Caco-2 (cell line): ENCODE data around the gene CACNB3. TPM values are rescaled to one million over a fixed set of nuclear protein-coding genes. Genes with fewer than 3 reads are reported as not detected.

Experiments
- BruUV-seq: library from RNA; stranded (reverse); fragments of 400-500 nt; replicated peaks from 2 replicates; lab custom pipeline; 2021; lab: Mats Ljungman, UMichigan
- CTCF ChIA-PET: fragments of 300-600 bp; sonication (Branson Sonifier 250); formaldehyde crosslinking; loops from one replicate; lab custom pipeline; 2022; ENCODE audit warnings: antibody characterized with exemption; lab: Charles Lee
- POLR2A ChIA-PET: fragments of 300-600 bp; sonication (Branson Sonifier 250); formaldehyde crosslinking; loops from one replicate; lab custom pipeline; 2022; ENCODE audit warnings: antibody characterized with exemption; lab: Charles Lee
- DNase-seq, 2 experiments: peaks; one replicate each; pipeline versions ENCODE4 v3.0.0 to v3.0.0-alpha.2; 2020 to 2022
- H3K27me3 ChIP-seq: replicated peaks from 2 replicates; pipeline ENCODE4 v1.6.0; 2011; ENCODE audit warnings: low read length; ENCODE audit not compliant: control insufficient read depth, insufficient read depth
- H3K36me3 ChIP-seq: 2 replicates; pipeline ENCODE4 v1.5.1; 2011; ENCODE audit warnings: low read length; ENCODE audit not compliant: control insufficient read depth, insufficient read depth
- H3K4me1 ChIP-seq: fragments of 250-450 bp; sonication (Bioruptor Pico); 2 replicates; pipeline ENCODE4 v1.5.1; 2020; ENCODE audit warnings: mild to moderate bottlenecking
- H3K4me3 ChIP-seq: 2 replicates; pipeline ENCODE4 v1.5.1; 2011; ENCODE audit warnings: low read depth, mild to moderate bottlenecking, control low read depth, low read length
- H3K9me3 ChIP-seq: fragments of 250-450 bp; sonication (Bioruptor Pico); 2 replicates; pipeline ENCODE4 v1.5.1; 2020; ENCODE audit warnings: mild to moderate bottlenecking, moderate library complexity
- H3K27ac Mint-ChIP-seq: one replicate; pipeline ENCODE4 v1.8.0; 2022; ENCODE audit warnings: mixed read lengths; ENCODE audit not compliant: unreplicated experiment
- H3K27me3 Mint-ChIP-seq: one replicate; pipeline ENCODE4 v1.8.0; 2022; ENCODE audit warnings: mixed read lengths; ENCODE audit not compliant: insufficient read depth, unreplicated experiment
- H3K36me3 Mint-ChIP-seq: one replicate; pipeline ENCODE4 v1.8.0; 2022; ENCODE audit warnings: mild to moderate bottlenecking, mixed read lengths; ENCODE audit not compliant: insufficient read depth, unreplicated experiment
- H3K4me1 Mint-ChIP-seq: one replicate; pipeline ENCODE4 v1.8.0; 2022; ENCODE audit warnings: low read depth, mixed read lengths; ENCODE audit not compliant: unreplicated experiment
- H3K4me3 Mint-ChIP-seq: one replicate; pipeline ENCODE4 v1.8.0; 2022; ENCODE audit warnings: mild to moderate bottlenecking, moderate library complexity, mixed read lengths; ENCODE audit not compliant: unreplicated experiment
- H3K9me3 Mint-ChIP-seq: one replicate; pipeline ENCODE4 v1.8.0; 2022; ENCODE audit warnings: mixed read lengths; ENCODE audit not compliant: unreplicated experiment
- intact Hi-C: fragments of 100-400 bp; cut with micrococcal nuclease; formaldehyde crosslinking; loops from one replicate; pipeline ENCODE4 v1.10.0; 2022; ENCODE audit not compliant: unreplicated experiment
- total RNA-seq: library from RNA; stranded (reverse); gene quantifications from 2 replicates; pipeline ENCODE4 v1.2.3, GENCODE V29; 2022
- TF ChIP-seq, protein P1 (sequence below), 2 experiments: fragments of 200-600 bp in 1 of 2; IDR thresholded peaks; 1 replicate in 1 of 2; 2 replicates in 1 of 2; pipeline versions ENCODE4 v1.5.1 to v1.8.0; 2011 to 2022; ENCODE audit warnings: antibody characterized with exemption in 1 of 2, control low read depth in 1 of 2, inconsistent platforms in 1 of 2, low read depth in 1 of 2, low read length in 1 of 2, mild to moderate bottlenecking in 1 of 2, moderate library complexity in 1 of 2; ENCODE audit not compliant: insufficient read depth in 1 of 2, severe bottlenecking in 1 of 2, unreplicated experiment in 1 of 2

Gene CACNB3
- total RNA-seq, 1 experiment from 2014 or later: 20.4 TPM

DNA sequence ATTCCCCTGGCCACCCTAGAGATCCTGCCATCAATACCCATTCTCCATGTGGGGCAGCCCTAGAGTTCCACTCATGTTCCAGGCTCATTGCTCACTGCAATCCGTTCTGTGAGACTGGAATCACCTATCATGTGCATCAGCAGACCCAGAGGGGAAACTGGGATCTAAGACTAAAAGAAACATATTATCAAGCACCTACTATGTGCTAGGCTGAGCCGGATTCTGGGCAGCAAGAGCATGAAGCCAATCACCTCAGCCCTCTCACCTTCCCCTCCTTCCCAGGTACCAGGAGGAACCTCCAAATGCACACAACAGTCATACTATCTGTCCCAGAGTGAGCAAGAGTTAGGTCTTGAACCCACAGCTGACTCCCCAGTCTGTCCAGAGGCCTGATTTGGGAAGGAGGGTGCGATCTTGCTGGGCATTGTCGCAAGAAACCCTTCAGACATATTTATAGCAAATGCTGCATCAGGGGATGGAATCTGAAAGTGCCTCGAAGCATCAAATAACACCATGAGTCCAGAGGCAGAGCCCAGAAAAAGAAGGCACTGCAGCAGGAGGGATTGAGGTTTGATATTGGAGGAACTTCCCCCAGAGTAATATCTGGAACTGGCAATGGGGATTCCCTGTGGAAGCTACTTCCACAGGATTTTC is 6.7 kb upstream of the CACNB3 start:
- Mint-ChIP-seq H3K27me3 (no peaks in the 10 kb centered on the region), H3K9me3 (no peaks in the 10 kb centered on the region), H3K4me3 (no peak overlapping the region), H3K27ac (peak overlapping the region; percentile 71), H3K36me3 (peaks cover 4% of the 10 kb centered on the region), H3K4me1 (peaks cover 17% of the 10 kb centered on the region)
- Histone ChIP-seq H3K4me1 (peaks cover 10% of the 10 kb centered on the region), H3K4me3 (no peak overlapping the region), H3K27me3 (no peaks in the 10 kb centered on the region), H3K9me3 (no peaks in the 10 kb centered on the region), H3K36me3 (no peaks in the 10 kb centered on the region)
- intact Hi-C loops: no loop called here
- TF ChIP-seq, protein P1, sequence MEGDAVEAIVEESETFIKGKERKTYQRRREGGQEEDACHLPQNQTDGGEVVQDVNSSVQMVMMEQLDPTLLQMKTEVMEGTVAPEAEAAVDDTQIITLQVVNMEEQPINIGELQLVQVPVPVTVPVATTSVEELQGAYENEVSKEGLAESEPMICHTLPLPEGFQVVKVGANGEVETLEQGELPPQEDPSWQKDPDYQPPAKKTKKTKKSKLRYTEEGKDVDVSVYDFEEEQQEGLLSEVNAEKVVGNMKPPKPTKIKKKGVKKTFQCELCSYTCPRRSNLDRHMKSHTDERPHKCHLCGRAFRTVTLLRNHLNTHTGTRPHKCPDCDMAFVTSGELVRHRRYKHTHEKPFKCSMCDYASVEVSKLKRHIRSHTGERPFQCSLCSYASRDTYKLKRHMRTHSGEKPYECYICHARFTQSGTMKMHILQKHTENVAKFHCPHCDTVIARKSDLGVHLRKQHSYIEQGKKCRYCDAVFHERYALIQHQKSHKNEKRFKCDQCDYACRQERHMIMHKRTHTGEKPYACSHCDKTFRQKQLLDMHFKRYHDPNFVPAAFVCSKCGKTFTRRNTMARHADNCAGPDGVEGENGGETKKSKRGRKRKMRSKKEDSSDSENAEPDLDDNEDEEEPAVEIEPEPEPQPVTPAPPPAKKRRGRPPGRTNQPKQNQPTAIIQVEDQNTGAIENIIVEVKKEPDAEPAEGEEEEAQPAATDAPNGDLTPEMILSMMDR (IDR thresholded peaks at IDR 0.05; ENCODE audit: insufficient read depth in 1 of 2, low read depth in 1 of 2, low read length in 1 of 2, severe bottlenecking in 1 of 2, unreplicated experiment in 1 of 2): no peak
- ChIA-PET POLR2A (no interaction called here), CTCF (interaction anchor here (0.5 to 1.4 kb wide), 2 partner anchors 58 to 115 kb away, joined by 5 to 7 read pairs; no protein-coding TSS in a partner anchor)
- no peak for DNase-seq
- no TSS peak for BruUV-seq

DNA sequence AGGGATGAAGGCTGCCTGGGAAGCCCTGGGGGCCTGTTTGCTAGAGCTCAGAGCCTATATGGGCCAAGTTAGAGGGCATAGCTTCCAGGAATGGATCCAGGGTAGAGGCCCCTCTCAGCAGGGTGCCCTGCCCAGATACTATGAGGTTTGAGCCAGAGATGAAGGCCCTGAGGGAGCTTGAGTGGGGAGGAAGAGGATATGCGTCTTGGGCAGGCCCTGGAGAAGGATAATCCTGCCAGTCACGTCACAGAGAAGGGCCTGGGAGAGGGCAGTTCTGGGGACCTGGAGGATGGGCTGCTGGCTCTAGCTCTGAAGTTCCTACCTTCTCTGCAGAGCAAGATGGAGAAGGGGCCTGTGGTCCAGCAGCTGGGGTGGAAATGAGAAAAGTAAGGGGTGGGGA is 5.9 kb upstream of the CACNB3 start:
- no TSS peak for BruUV-seq
- Mint-ChIP-seq H3K4me3 (no peak overlapping the region), H3K4me1 (peaks cover 18% of the 10 kb centered on the region), H3K36me3 (no peaks in the 10 kb centered on the region), H3K9me3 (no peaks in the 10 kb centered on the region), H3K27ac (no peak overlapping the region), H3K27me3 (no peaks in the 10 kb centered on the region)
- Histone ChIP-seq H3K9me3 (no peaks in the 10 kb centered on the region), H3K27me3 (no peaks in the 10 kb centered on the region), H3K4me3 (no peak overlapping the region), H3K36me3 (no peaks in the 10 kb centered on the region), H3K4me1 (peaks cover 15% of the 10 kb centered on the region)
- no peak for DNase-seq
- intact Hi-C loops: no loop called here
- ChIA-PET CTCF (interaction anchor here (1.4 kb wide), 1 partner anchor 59 kb away, joined by 5 read pairs; no protein-coding TSS in a partner anchor), POLR2A (no interaction called here)
- TF ChIP-seq, protein P1 (IDR thresholded peaks at IDR 0.05; ENCODE audit: insufficient read depth in 1 of 2, low read depth in 1 of 2, low read length in 1 of 2, severe bottlenecking in 1 of 2, unreplicated experiment in 1 of 2): no peak

DNA sequence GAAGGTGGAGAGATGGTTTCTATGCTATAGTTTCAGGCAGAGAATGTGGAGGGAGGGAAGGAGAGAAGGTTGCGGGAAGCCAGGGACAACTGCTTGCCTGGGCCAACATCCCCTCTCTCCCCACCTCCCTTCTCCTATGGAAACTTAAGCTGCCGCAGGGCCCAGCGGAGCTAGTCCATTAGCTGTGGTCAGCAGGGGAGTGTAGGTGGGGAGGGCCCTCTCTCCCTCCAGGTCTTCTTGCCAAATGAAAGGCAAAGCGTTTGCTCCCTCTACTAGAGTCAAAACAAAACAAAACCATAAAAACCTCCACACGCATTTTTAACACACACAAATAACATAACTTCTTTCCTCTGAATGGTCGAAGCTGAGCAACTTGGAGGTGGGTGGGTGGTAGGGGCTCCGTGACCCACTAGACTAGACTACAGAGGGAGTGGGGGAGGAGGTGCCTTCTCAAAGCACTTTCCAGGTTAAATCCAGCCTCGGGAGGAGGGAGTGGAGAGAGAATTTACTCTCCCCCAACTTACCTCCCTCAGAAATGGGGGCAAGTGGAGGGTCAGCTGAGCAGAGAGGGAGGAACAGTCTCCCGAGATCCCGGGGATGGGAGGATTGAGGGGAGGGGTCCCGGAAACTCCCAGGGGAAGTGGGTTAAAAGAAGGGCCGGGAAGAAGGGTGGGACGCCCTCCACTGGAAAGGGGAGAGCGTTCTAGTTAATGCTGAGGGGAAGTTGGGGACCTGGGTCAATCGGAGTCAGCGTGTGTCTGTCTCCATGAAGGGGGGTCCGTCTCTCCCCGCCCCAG is 4.6 kb upstream of the CACNB3 start:
- peak overlapping the region; percentile 91 for H3K4me3 ChIP-seq
- CTCF ChIA-PET: interaction anchor here (0.5 to 2.1 kb wide), 6 partner anchors 8 to 70 kb away, joined by 3 to 18 read pairs (median 6); partner anchors contain the start of gene ADCY6
- POLR2A ChIA-PET: interaction anchor here (1.8 kb wide), 1 partner anchor 25 kb away, joined by 11 read pairs; the partner anchor contains the start of gene ADCY6
- Mint-ChIP-seq H3K27ac (peak overlapping the region; percentile 27), H3K36me3 (peaks cover 1% of the 10 kb centered on the region), H3K9me3 (no peaks in the 10 kb centered on the region), H3K27me3 (no peaks in the 10 kb centered on the region), H3K4me1 (peaks cover 18% of the 10 kb centered on the region), H3K4me3 (peak overlapping the region; percentile 97)
- intact Hi-C loops: loop anchor here (1.0 to 2.0 kb wide), 2 partner anchors 24 to 39 kb away; partner anchors contain the start of genes ADCY6 and DDX23
- no peaks in the 10 kb centered on the region for H3K27me3 ChIP-seq
- H3K4me1 ChIP-seq: peaks cover 21% of the 10 kb centered on the region
- TF ChIP-seq, protein P1 (IDR thresholded peaks at IDR 0.05; ENCODE audit: insufficient read depth in 1 of 2, low read depth in 1 of 2, low read length in 1 of 2, severe bottlenecking in 1 of 2, unreplicated experiment in 1 of 2): no peak
- no TSS peak for BruUV-seq
- H3K36me3 ChIP-seq: no peaks in the 10 kb centered on the region
- H3K9me3 ChIP-seq: no peaks in the 10 kb centered on the region
- DNase-seq: no peak
